Adipocyte (in vitro differentiated cells): ENCODE results near the gene SORCS1.
A peak's percentile ranks its signal among the peaks of the same experiment; 100 is the strongest.

ENCODE experiments used
- DNase-seq: peaks from one replicate; pipeline ENCODE4 v3.0.0-alpha.2; 2015; ENCODE audit warnings: low read depth
- H3K27me3 ChIP-seq: replicated peaks from 2 replicates; pipeline ENCODE4 v1.7.0; 2013; ENCODE audit warnings: mild to moderate bottlenecking, low read length, moderate library complexity; ENCODE audit not compliant: control insufficient read depth, insufficient read depth
- H3K36me3 ChIP-seq: 2 replicates; pipeline ENCODE4 v1.7.0; 2013; ENCODE audit warnings: low read length, mild to moderate bottlenecking, moderate library complexity; ENCODE audit not compliant: control insufficient read depth, insufficient read depth, severe bottlenecking
- H3K4me1 ChIP-seq: 2 replicates; pipeline ENCODE4 v1.7.0; 2013; ENCODE audit warnings: mild to moderate bottlenecking, low read length, moderate library complexity; ENCODE audit not compliant: control insufficient read depth, insufficient read depth
- H3K4me3 ChIP-seq: 2 replicates; pipeline ENCODE4 v1.7.0; 2013; ENCODE audit warnings: mild to moderate bottlenecking, low read length, moderate library complexity
- H3K9ac ChIP-seq: 2 replicates; pipeline ENCODE4 v1.7.0; 2013; ENCODE audit warnings: mild to moderate bottlenecking, low read length, moderate library complexity
- H3K9me3 ChIP-seq: 2 replicates; pipeline ENCODE4 v1.7.0; 2013; ENCODE audit warnings: mild to moderate bottlenecking, low read length, moderate library complexity; ENCODE audit not compliant: control insufficient read depth

Gene SORCS1

DNA sequence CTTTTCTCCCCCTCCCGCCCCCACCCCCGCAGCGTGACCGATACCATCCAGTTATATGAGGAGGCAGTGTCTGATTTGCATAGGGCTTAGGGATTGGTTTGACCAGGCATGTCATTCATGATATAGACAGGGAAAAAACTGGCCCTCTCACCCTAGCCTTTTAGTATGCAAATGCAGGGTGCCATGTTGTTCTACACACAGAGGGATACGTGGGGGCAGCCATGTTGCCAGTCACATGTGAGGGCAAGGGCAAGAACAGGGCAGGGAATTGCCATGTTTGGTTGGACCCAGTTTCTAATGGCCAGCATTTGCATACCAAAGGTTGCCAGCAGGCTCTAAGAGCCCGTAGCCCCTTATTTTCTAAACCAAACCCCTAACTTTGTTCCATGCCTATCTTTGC is 552.1 kb downstream of the SORCS1 start:
- H3K36me3 ChIP-seq: no peaks in the 10 kb centered on the region

DNA sequence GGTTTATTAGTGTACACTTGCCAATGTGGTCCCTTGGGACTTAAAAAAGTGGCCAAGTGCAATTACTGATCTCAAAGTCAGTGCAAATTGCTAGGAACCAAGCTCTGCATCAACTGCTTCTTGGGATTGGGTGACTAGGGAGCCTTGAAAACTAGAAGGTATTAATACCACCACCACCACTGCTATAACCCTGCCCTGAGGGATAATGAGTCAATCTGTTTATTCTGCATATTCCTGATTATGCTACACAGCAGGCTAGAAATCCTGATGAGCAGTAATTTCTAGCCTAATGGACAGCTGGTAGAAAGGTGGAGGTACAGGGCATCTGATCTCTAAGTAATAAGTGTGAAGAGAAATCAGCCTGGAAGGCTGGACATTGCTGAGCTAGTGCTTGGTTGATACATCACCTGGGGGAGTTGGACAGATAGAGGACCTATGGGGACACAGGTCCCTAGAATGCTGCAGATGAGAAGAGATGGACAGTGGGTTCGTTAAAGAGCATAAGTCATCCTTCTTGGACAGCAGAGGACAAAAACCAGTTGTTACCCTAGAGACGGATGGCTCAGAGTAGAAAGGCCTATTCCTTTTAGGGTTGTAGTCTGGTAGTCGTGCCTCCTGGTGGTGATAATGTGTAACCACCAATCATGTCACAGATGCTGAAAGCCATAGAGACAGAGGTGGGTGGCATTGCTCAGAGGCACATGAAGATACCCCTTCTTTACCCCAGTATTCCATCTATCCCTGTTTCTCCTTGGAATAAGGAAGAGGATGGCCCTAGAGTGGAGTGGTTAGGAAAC is 554.8 kb downstream of the SORCS1 start:
- H3K9ac ChIP-seq: no peak overlapping the region
- H3K27me3 ChIP-seq: no peaks in the 10 kb centered on the region
- H3K9me3 ChIP-seq: no peaks in the 10 kb centered on the region
- H3K4me3 ChIP-seq: no peak overlapping the region
- DNase-seq: peak; percentile 15
- peaks cover 13% of the 10 kb centered on the region for H3K4me1 ChIP-seq
- no peaks in the 10 kb centered on the region for H3K36me3 ChIP-seq

More for the DNA sequence above, 552.1 kb downstream of the SORCS1 start:
- H3K4me3 ChIP-seq: no peak overlapping the region
- H3K27me3 ChIP-seq: no peaks in the 10 kb centered on the region
- no peak for DNase-seq
- no peaks in the 10 kb centered on the region for H3K9me3 ChIP-seq
- H3K9ac ChIP-seq: no peak overlapping the region
- H3K4me1 ChIP-seq: peaks cover 14% of the 10 kb centered on the region

DNA sequence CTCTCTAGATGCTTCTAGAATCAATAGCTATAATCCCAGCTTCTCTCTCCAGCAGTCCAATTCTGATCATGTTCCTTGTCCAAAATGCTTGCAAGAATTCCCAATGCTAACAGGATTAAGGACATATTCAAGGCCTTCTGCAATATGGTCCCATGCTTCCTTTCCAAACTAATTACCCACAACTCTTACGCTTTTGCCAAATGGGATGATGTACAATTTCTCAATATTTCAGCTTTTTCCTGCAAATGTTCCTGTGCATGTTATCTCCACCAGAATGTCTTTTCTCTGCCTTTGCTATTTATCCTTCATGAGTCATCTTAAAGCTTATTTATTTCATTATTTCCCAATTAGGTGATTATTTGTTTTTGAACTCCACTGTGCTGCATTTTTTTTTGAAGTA is 556.4 kb downstream of the SORCS1 start:
- Histone ChIP-seq H3K27me3 (peaks cover 2% of the 10 kb centered on the region), H3K4me3 (no peak overlapping the region), H3K9ac (no peak overlapping the region), H3K36me3 (no peaks in the 10 kb centered on the region), H3K9me3 (no peaks in the 10 kb centered on the region), H3K4me1 (peaks cover 8% of the 10 kb centered on the region)
- DNase-seq: no peak

DNA sequence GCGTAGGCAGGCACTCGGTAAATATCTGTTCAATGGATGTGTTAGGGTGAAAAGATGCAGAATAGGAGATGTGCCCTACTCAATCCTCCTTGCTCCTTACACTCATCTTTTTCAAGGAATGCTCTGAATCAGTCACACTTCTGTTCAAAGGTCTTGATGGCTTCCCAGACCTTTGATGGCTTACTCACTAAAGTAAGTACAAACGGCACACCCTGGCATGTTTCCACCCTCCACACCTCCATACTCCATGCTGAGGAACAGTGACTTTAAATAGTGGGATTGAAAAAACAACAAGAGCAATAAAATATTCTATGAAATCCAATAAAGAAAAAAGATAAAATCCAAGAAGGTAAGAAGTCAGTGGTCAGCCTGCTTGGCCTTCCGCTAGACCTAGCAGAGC is 569.2 kb downstream of the SORCS1 start:
- peaks cover 3% of the 10 kb centered on the region for H3K27me3 ChIP-seq
- H3K9me3 ChIP-seq: no peaks in the 10 kb centered on the region
- no peaks in the 10 kb centered on the region for H3K36me3 ChIP-seq
- no peak for DNase-seq
- no peaks in the 10 kb centered on the region for H3K4me1 ChIP-seq
- H3K4me3 ChIP-seq: no peak overlapping the region
- H3K9ac ChIP-seq: no peak overlapping the region

DNA sequence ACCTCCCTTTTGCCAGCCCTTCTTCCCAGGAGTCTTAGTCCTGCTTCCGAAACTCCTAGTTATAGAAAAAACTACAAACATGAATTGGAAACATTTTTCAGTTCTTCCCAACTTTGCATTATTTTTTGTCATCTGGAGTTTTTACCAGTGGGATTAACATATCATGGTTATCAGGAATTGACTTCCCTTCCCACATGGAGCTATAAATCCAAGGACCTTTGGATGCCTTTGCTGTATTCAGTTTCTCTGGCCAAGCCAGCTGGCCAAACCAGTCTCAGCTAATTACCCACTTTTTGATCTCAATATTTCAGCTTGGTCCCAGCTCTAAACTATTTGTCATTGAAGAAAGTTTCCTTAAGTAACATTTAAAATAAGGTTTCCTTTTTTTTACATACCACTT is 570.6 kb downstream of the SORCS1 start:
- Histone ChIP-seq H3K9ac (no peak overlapping the region), H3K4me3 (no peak overlapping the region), H3K9me3 (no peaks in the 10 kb centered on the region), H3K4me1 (no peaks in the 10 kb centered on the region), H3K36me3 (no peaks in the 10 kb centered on the region), H3K27me3 (peaks cover 3% of the 10 kb centered on the region)
- no peak for DNase-seq

DNA sequence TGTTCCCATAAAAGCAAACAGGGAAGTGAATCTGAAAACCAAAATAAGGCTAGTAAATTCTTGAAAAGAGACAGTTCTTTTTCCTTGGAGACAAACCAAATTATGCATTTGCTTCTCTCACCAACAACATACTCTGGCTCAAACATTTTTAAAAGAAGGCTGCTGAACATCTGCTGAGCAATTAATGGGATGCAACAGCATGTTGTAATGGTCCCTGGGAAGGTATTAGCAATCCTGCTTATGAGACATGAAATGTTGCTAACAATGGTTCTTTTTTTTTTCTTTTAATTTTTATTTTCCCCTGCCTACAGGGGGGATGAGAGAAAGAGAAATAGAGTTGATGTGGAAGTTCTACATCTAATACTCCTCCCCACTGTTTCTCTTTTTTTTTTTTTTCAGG is 572.1 kb downstream of the SORCS1 start:
- Histone ChIP-seq H3K4me1 (no peaks in the 10 kb centered on the region), H3K9me3 (no peaks in the 10 kb centered on the region), H3K4me3 (no peak overlapping the region)

DNA sequence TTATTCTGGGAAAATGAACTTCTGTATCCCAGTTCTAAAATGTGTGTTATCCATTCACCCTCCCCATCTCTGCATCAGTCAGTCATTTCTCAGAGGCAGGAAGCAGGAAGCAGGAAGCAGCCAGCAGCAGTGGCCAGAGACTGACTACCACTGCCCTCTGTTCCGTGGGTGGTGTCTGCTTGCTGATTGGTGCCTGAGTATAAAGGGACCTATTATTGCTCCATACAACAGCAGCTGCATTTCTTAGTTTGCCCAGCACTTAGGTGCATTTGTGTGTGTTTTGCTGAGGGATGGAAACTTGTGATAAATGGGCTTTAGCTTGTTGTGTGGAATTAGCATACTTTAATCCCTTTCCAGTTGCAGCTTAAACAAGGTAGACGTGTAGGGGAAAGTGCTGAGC is 582.2 kb downstream of the SORCS1 start:
- peak; percentile 23 for DNase-seq
- Histone ChIP-seq H3K9ac (no peak overlapping the region), H3K4me3 (no peak overlapping the region), H3K4me1 (no peaks in the 10 kb centered on the region), H3K27me3 (no peaks in the 10 kb centered on the region), H3K36me3 (no peaks in the 10 kb centered on the region), H3K9me3 (no peaks in the 10 kb centered on the region)

More for the DNA sequence above, 572.1 kb downstream of the SORCS1 start:
- no peak for DNase-seq
- H3K27me3 ChIP-seq: peaks cover 3% of the 10 kb centered on the region
- no peaks in the 10 kb centered on the region for H3K36me3 ChIP-seq
- no peak overlapping the region for H3K9ac ChIP-seq

DNA sequence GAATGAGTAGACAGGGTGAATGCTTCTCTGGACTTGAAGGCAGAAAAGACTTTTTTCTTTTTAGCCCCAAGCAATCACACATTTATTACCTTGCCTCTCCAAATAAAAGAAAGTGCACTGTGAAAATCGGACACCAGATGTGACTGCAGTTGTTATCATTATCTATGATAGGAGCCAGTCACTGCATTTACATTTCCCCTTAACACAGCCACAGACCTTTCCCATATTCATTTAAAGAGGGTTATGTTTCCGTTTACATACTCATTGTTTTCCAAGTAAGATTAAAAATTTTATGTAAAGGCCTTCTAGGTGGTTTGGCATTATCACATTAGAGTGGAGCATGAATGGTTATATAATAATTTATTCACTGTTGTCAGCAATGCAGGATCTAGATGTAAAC is 586.8 kb downstream of the SORCS1 start:
- no peak overlapping the region for H3K9ac ChIP-seq
- H3K4me3 ChIP-seq: no peak overlapping the region
- no peak for DNase-seq
- peaks cover 13% of the 10 kb centered on the region for H3K27me3 ChIP-seq
- no peaks in the 10 kb centered on the region for H3K9me3 ChIP-seq
- H3K4me1 ChIP-seq: peaks cover 8% of the 10 kb centered on the region
- H3K36me3 ChIP-seq: no peaks in the 10 kb centered on the region

DNA sequence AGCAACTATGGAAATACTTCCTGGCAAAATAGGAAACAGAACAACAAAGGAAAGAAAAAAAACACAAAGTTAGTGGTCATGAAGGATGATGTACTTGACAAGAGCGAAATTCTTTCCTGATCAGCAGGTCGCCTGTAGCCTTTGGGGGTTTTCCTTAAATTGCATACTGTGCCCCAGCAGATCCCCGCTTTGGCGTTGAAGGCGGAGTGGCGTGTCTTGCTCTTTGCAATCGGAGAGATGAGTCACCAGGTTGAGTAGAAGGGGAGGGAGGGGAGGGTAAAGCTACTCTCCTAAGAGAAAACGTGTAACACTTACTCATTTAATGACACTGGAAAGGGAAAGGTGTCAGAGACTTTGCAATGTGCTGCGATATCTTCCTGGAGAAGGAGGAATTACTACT is 587.2 kb downstream of the SORCS1 start:
- Histone ChIP-seq H3K9me3 (no peaks in the 10 kb centered on the region), H3K9ac (no peak overlapping the region), H3K27me3 (peaks cover 13% of the 10 kb centered on the region), H3K4me3 (no peak overlapping the region), H3K4me1 (peaks cover 9% of the 10 kb centered on the region), H3K36me3 (no peaks in the 10 kb centered on the region)
- DNase-seq: peak; percentile 91

DNA sequence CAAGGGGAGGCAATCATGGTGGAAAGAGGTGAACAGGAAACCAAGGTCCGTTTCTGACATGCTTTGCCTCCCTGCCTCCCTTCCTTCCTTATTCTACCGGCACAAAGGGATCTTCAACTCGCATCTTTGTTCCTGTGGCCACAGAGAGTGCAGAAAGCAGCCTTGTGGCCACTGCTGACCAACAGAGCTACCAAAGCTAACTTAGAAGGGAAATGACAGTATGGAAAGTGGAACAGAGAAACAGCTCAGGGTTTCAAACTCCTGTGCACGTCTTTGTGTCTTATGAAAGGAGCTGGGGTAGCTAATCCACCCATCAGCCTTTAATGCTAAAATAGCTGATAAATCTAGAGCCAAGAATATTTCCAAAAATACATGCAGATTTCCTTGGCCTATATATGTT is 588.0 kb downstream of the SORCS1 start:
- Histone ChIP-seq H3K4me3 (no peak overlapping the region), H3K9ac (no peak overlapping the region), H3K27me3 (peaks cover 13% of the 10 kb centered on the region), H3K9me3 (no peaks in the 10 kb centered on the region), H3K36me3 (no peaks in the 10 kb centered on the region), H3K4me1 (peaks cover 9% of the 10 kb centered on the region)
- no peak for DNase-seq

DNA sequence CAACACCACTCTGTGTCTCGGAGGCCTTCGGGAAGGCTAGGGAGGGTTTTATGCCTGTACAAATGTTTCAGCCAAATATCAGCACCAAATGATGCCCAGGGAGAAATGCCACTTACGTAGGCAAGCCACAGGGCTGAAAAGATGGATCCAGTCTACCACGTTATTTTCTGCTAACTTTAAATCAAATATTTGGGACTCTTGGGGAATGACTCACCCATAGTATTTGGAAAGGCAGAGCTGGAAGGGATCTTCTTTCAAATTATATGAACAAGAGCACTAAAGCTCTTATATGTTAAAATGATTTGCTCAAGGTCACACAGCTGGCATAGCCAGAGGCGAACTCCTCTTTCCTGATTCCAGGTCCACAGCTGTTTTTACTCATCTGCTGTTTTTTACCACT is 591.4 kb downstream of the SORCS1 start:
- Histone ChIP-seq H3K9ac (no peak overlapping the region), H3K9me3 (no peaks in the 10 kb centered on the region), H3K27me3 (peaks cover 13% of the 10 kb centered on the region), H3K36me3 (no peaks in the 10 kb centered on the region), H3K4me3 (no peak overlapping the region), H3K4me1 (peaks cover 9% of the 10 kb centered on the region)
- peak; percentile 93 for DNase-seq
